ENCODE measurements around the gene NCCRP1. TPM values are rescaled to one million over a fixed set of nuclear protein-coding genes. Genes with fewer than 3 reads are reported as not detected.

Gene NCCRP1
- polyA plus RNA-seq, 1 of the 3 experiments (the other 2 are of a cell fraction), result not detected

- 64% methylated on average over 6 of the region's 6 CpGs for WGBS (ENCODE audit: low lambda C conversion rate)
- H2AFZ ChIP-seq (ENCODE audit: low read depth), result no peak overlapping the region
- no peak overlapping the region for H3K4me3 ChIP-seq (ENCODE audit: low read depth in 2 of 2, low read length in 1 of 2)
- ChIA-PET POLR2A (no interaction called here), CTCF (interaction anchor here (1.6 kb wide), 1 partner anchor 84 kb away, joined by 5 read pairs; no protein-coding TSS in a partner anchor)
- no peak overlapping the region for H3K4me2 ChIP-seq
- H3K79me2 ChIP-seq (ENCODE audit: insufficient read depth), result no peaks in the 10 kb centered on the region
- H4K20me1 ChIP-seq (ENCODE audit: insufficient read depth), result no peaks in the 10 kb centered on the region
- no peaks in the 10 kb centered on the region for H3K4me1 ChIP-seq (ENCODE audit: control insufficient read depth in 1 of 2, insufficient read depth in 2 of 2, low read depth in 1 of 2, low read length in 1 of 2)
- no peaks in the 10 kb centered on the region for H3K9me2 ChIP-seq
- H3K27ac ChIP-seq (ENCODE audit: low read depth in 2 of 2, low read length in 1 of 2), result no peak overlapping the region
- H3K27me3 ChIP-seq (ENCODE audit: insufficient read depth), result peaks cover 27% of the 10 kb centered on the region
- TF ChIP-seq SMC3 (IDR thresholded peaks at IDR 0.05; ENCODE audit: low read depth, low read length), result no peak
- TF ChIP-seq FOXM1 (IDR thresholded peaks at IDR 0.05; ENCODE audit: low read depth), result no peak
- no peak for TF ChIP-seq ZBTB33 (IDR thresholded peaks at IDR 0.05; ENCODE audit: borderline replicate concordance, low read depth)
- TF ChIP-seq REST (IDR thresholded peaks at IDR 0.05; ENCODE audit: low read depth, low read length), result no peak
- no peak for TF ChIP-seq MXI1 (IDR thresholded peaks at IDR 0.05; ENCODE audit: low read depth, low read length)
- H3K9me3 ChIP-seq, result no peaks in the 10 kb centered on the region
- no peak overlapping the region for H3K9ac ChIP-seq
- no peaks in the 10 kb centered on the region for H3F3A ChIP-seq (replicated peaks; ENCODE audit: insufficient read depth)
- no peaks in the 10 kb centered on the region for H3K36me3 ChIP-seq (replicated peaks in 1 of 2; ENCODE audit: control insufficient read depth in 1 of 2, insufficient read depth in 2 of 2, low read length in 1 of 2)
- no peak for DNase-seq
These were observed 9.4 kb downstream of the NCCRP1 start for GRCh38 chr19:39206122-39206521.

- Histone ChIP-seq H3K27ac (ENCODE audit: low read depth in 2 of 2, low read length in 1 of 2) (no peak overlapping the region), H4K20me1 (ENCODE audit: insufficient read depth) (no peaks in the 10 kb centered on the region), H3K27me3 (ENCODE audit: insufficient read depth) (peaks cover 26% of the 10 kb centered on the region), H2AFZ (ENCODE audit: low read depth) (no peak overlapping the region), H3K79me2 (ENCODE audit: insufficient read depth) (no peaks in the 10 kb centered on the region), H3K4me1 (ENCODE audit: control insufficient read depth in 1 of 2, insufficient read depth in 2 of 2, low read depth in 1 of 2, low read length in 1 of 2) (no peaks in the 10 kb centered on the region), H3F3A (replicated peaks; ENCODE audit: insufficient read depth) (no peaks in the 10 kb centered on the region), H3K9me3 (no peaks in the 10 kb centered on the region), H3K4me3 (ENCODE audit: low read depth in 2 of 2, low read length in 1 of 2) (no peak overlapping the region), H3K36me3 (replicated peaks in 1 of 2; ENCODE audit: control insufficient read depth in 1 of 2, insufficient read depth in 2 of 2, low read length in 1 of 2) (no peaks in the 10 kb centered on the region), H3K9ac (no peak overlapping the region), H3K4me2 (no peak overlapping the region), H3K9me2 (no peaks in the 10 kb centered on the region)
- DNase-seq, result no peak
- WGBS (ENCODE audit: low lambda C conversion rate), result 39% methylated on average over 6 of the region's 6 CpGs
- no peak for TF ChIP-seq ZBTB33 (IDR thresholded peaks at IDR 0.05; ENCODE audit: borderline replicate concordance, low read depth)
- no peak for TF ChIP-seq USF1 (IDR thresholded peaks at IDR 0.05; ENCODE audit: borderline replicate concordance, low read depth)
- no peak for TF ChIP-seq RFX5 (IDR thresholded peaks at IDR 0.05; ENCODE audit: low read length)
- no peak for TF ChIP-seq FOSL2 (IDR thresholded peaks at IDR 0.05; ENCODE audit: borderline replicate concordance, low read depth)
- no peak for TF ChIP-seq EZH2phosphoT487 (IDR thresholded peaks at IDR 0.05; ENCODE audit: borderline replicate concordance, low read depth)
- TF ChIP-seq JUND (IDR thresholded peaks at IDR 0.05), result no peak
- TF ChIP-seq SMC3 (IDR thresholded peaks at IDR 0.05; ENCODE audit: low read depth, low read length), result no peak
- TF ChIP-seq TCF12 (IDR thresholded peaks at IDR 0.05), result no peak
- no peak for TF ChIP-seq TAF1 (IDR thresholded peaks at IDR 0.05; ENCODE audit: borderline replicate concordance, low read depth, low read length)
- TF ChIP-seq RCOR1 (IDR thresholded peaks at IDR 0.05; ENCODE audit: low read length), result no peak
- no peak for TF ChIP-seq SIN3A (IDR thresholded peaks at IDR 0.05; ENCODE audit: borderline replicate concordance, low read depth, low read length)
- no peak for TF ChIP-seq NFIC (IDR thresholded peaks at IDR 0.05; ENCODE audit: borderline replicate concordance)
- no peak for TF ChIP-seq FOXM1 (IDR thresholded peaks at IDR 0.05; ENCODE audit: low read depth)
- TF ChIP-seq POLR2AphosphoS5 (IDR thresholded peaks at IDR 0.05; ENCODE audit: low read depth, low read length), result no peak
- TF ChIP-seq FOXJ3 (CRISPR knock-in tag; IDR thresholded peaks at IDR 0.05), result no peak
- no peak for TF ChIP-seq TEAD4 (IDR thresholded peaks at IDR 0.05; ENCODE audit: borderline replicate concordance, insufficient read depth)
- no peak for TF ChIP-seq NRF1 (IDR thresholded peaks at IDR 0.05; ENCODE audit: low read depth, low read length)
- ChIA-PET POLR2A (no interaction called here), CTCF (no interaction called here)
These were observed 10.6 kb downstream of the NCCRP1 start for GRCh38 chr19:39207293-39207836.
